HG02678 (cell line): ENCODE measurements around the gene CPN1.
"Not testable (repeated sequence)": the region's sequence is repeated elsewhere in the genome, so short reads cannot be mapped to it uniquely, and the experiment has no call there.

Experiments
- ATAC-seq: cut with Tn5 transposase; IDR thresholded peaks from one replicate; pipeline ENCODE4 v1.9.1; 2021; ENCODE audit warnings: mild to moderate bottlenecking, moderate library complexity; ENCODE audit not compliant: unreplicated experiment

Gene CPN1

GRCh38 chr10:100081075-100082001 lies at the start of gene CPN1:
Gene CPN1 (minus strand): TSS chr10:100081869. CDS start chr10:100081625, 244 bp downstream.
- no peak for ATAC-seq

GRCh38 chr10:100130831-100131230 lies 49.2 kb upstream of the CPN1 start:
- ATAC-seq, result no peak

GRCh38 chr10:100129424-100129823 lies 47.8 kb upstream of the CPN1 start:
- no peak for ATAC-seq

GRCh38 chr10:100128951-100129350 lies 47.3 kb upstream of the CPN1 start:
- ATAC-seq, result no peak

GRCh38 chr10:100125335-100125734 lies 43.7 kb upstream of the CPN1 start:
- ATAC-seq, result not testable (repeated sequence)

GRCh38 chr10:100124097-100124496 lies 42.4 kb upstream of the CPN1 start:
- ATAC-seq, result no peak

GRCh38 chr10:100122780-100123179 lies 41.1 kb upstream of the CPN1 start:
- ATAC-seq, result no peak

GRCh38 chr10:100120550-100120949 lies 38.9 kb upstream of the CPN1 start:
- no peak for ATAC-seq

- ATAC-seq, result no peak
These were observed 38.1 kb upstream of the CPN1 start for GRCh38 chr10:100119726-100120125.

- no peak for ATAC-seq
These were observed 33.5 kb upstream of the CPN1 start for GRCh38 chr10:100114976-100115770.

- ATAC-seq, result no peak
These were observed 32.8 kb upstream of the CPN1 start for GRCh38 chr10:100114460-100114859.

- ATAC-seq, result no peak
These were observed 28.0 kb upstream of the CPN1 start for GRCh38 chr10:100109670-100110069.

- no peak for ATAC-seq
These were observed 25.2 kb upstream of the CPN1 start for GRCh38 chr10:100106865-100107264.

GRCh38 chr10:100104300-100104699 lies 22.6 kb upstream of the CPN1 start:
- no peak for ATAC-seq

GRCh38 chr10:100103581-100103980 lies 21.9 kb upstream of the CPN1 start:
- no peak for ATAC-seq

GRCh38 chr10:100101192-100102076 lies 19.8 kb upstream of the CPN1 start:
- ATAC-seq, result no peak

GRCh38 chr10:100100651-100101184 lies 19.0 kb upstream of the CPN1 start:
- no peak for ATAC-seq

- ATAC-seq, result no peak
These were observed 7.6 kb upstream of the CPN1 start for GRCh38 chr10:100089241-100089640.

GRCh38 chr10:100086708-100087107 lies 5.0 kb upstream of the CPN1 start:
- not testable (repeated sequence) for ATAC-seq

- no peak for ATAC-seq
These were observed 3.9 kb upstream of the CPN1 start for GRCh38 chr10:100085596-100085995.

- ATAC-seq, result no peak
These were observed 2.0 kb upstream of the CPN1 start for GRCh38 chr10:100083623-100084022.
